ENCODE measurements around the gene KCNS3. TPM values are rescaled to one million over a fixed set of nuclear protein-coding genes. Genes with fewer than 3 reads are reported as not detected.

Gene KCNS3
- total RNA-seq, 2 experiments from 2014 or later = 0.07 to 0.11 TPM

GRCh38 chr2:17918789-17919188 lies 40.3 kb downstream of the KCNS3 start:
- H3K27ac Mint-ChIP-seq = no peak overlapping the region
- POLR2A ChIA-PET = no interaction called here
- no peak for ATAC-seq
- no peaks in the 10 kb centered on the region for H3K9me3 Mint-ChIP-seq (ENCODE audit: low read depth)
- no peak overlapping the region for H3K4me3 Mint-ChIP-seq
- no peaks in the 10 kb centered on the region for H3K36me3 Mint-ChIP-seq (ENCODE audit: low read depth)
- no peaks in the 10 kb centered on the region for H3K4me1 Mint-ChIP-seq
- intact Hi-C loops (cut with DNase I, micrococcal nuclease) = no loop called here
- CTCF ChIA-PET = no interaction called here
- H3K27me3 Mint-ChIP-seq = peaks cover 10% of the 10 kb centered on the region
- DNase-seq = no peak

- ChIA-PET CTCF (no interaction called here), POLR2A (no interaction called here)
- DNase-seq = no peak
- Mint-ChIP-seq H3K27ac (no peak overlapping the region), H3K27me3 (peaks cover 3% of the 10 kb centered on the region), H3K36me3 (ENCODE audit: low read depth) (no peaks in the 10 kb centered on the region), H3K4me3 (no peak overlapping the region), H3K9me3 (ENCODE audit: low read depth) (no peaks in the 10 kb centered on the region), H3K4me1 (no peaks in the 10 kb centered on the region)
- intact Hi-C loops (cut with DNase I, micrococcal nuclease) = no loop called here
- no peak for ATAC-seq
These were observed 52.3 kb downstream of the KCNS3 start for GRCh38 chr2:17930773-17931172.

GRCh38 chr2:17933256-17933655 lies 54.8 kb downstream of the KCNS3 start:
- intact Hi-C loops (cut with DNase I, micrococcal nuclease) = no loop called here
- DNase-seq = no peak
- Mint-ChIP-seq H3K27ac (no peak overlapping the region), H3K9me3 (ENCODE audit: low read depth) (no peaks in the 10 kb centered on the region), H3K4me3 (no peak overlapping the region), H3K4me1 (no peaks in the 10 kb centered on the region), H3K36me3 (ENCODE audit: low read depth) (no peaks in the 10 kb centered on the region), H3K27me3 (peaks cover 3% of the 10 kb centered on the region)
- ATAC-seq = no peak
- POLR2A ChIA-PET = no interaction called here
- CTCF ChIA-PET = no interaction called here

- Mint-ChIP-seq H3K4me1 (no peaks in the 10 kb centered on the region), H3K27me3 (peaks cover 3% of the 10 kb centered on the region), H3K36me3 (ENCODE audit: low read depth) (no peaks in the 10 kb centered on the region), H3K4me3 (no peak overlapping the region), H3K27ac (no peak overlapping the region), H3K9me3 (ENCODE audit: low read depth) (peaks cover 3% of the 10 kb centered on the region)
- POLR2A ChIA-PET = no interaction called here
- CTCF ChIA-PET = interaction anchor here (0.6 kb wide), 1 partner anchor 24 kb away, joined by 5 read pairs; no protein-coding TSS in a partner anchor
- DNase-seq (no peak), ATAC-seq (no peak)
- intact Hi-C loops (cut with DNase I, micrococcal nuclease) = no loop called here
These were observed 56.3 kb downstream of the KCNS3 start for GRCh38 chr2:17934721-17935120.

GRCh38 chr2:17935242-17935885 lies 56.9 kb downstream of the KCNS3 start:
- DNase-seq = no peak
- Mint-ChIP-seq H3K27ac (no peak overlapping the region), H3K27me3 (peaks cover 3% of the 10 kb centered on the region), H3K4me1 (no peaks in the 10 kb centered on the region), H3K9me3 (ENCODE audit: low read depth) (peaks cover 3% of the 10 kb centered on the region), H3K4me3 (no peak overlapping the region), H3K36me3 (ENCODE audit: low read depth) (no peaks in the 10 kb centered on the region)
- ATAC-seq = no peak
- ChIA-PET POLR2A (no interaction called here), CTCF (no interaction called here)
- intact Hi-C loops (cut with DNase I, micrococcal nuclease) = no loop called here

GRCh38 chr2:17936599-17936998 lies 58.1 kb downstream of the KCNS3 start:
- no peaks in the 10 kb centered on the region for H3K36me3 Mint-ChIP-seq (ENCODE audit: low read depth)
- intact Hi-C loops (cut with DNase I, micrococcal nuclease) = no loop called here
- DNase-seq (no peak), ATAC-seq (no peak)
- H3K4me1 Mint-ChIP-seq = no peaks in the 10 kb centered on the region
- POLR2A ChIA-PET = no interaction called here
- CTCF ChIA-PET = no interaction called here
- no peak overlapping the region for H3K27ac Mint-ChIP-seq
- peaks cover 3% of the 10 kb centered on the region for H3K27me3 Mint-ChIP-seq
- H3K4me3 Mint-ChIP-seq = no peak overlapping the region
- peaks cover 3% of the 10 kb centered on the region for H3K9me3 Mint-ChIP-seq (ENCODE audit: low read depth)

- CTCF ChIA-PET = interaction anchor here (1.3 kb wide), 1 partner anchor 434 kb away, joined by 4 read pairs; no protein-coding TSS in a partner anchor
- no peak for ATAC-seq
- Mint-ChIP-seq H3K36me3 (ENCODE audit: low read depth) (no peaks in the 10 kb centered on the region), H3K4me3 (no peak overlapping the region), H3K27me3 (peaks cover 4% of the 10 kb centered on the region), H3K27ac (no peak overlapping the region), H3K9me3 (ENCODE audit: low read depth) (peaks cover 3% of the 10 kb centered on the region), H3K4me1 (no peaks in the 10 kb centered on the region)
- POLR2A ChIA-PET = no interaction called here
- intact Hi-C loops (cut with DNase I, micrococcal nuclease) = no loop called here
- no peak for DNase-seq
These were observed 61.7 kb downstream of the KCNS3 start for GRCh38 chr2:17940091-17940630.

- H3K9me3 Mint-ChIP-seq (ENCODE audit: low read depth) = peaks cover 2% of the 10 kb centered on the region
- no peaks in the 10 kb centered on the region for H3K4me1 Mint-ChIP-seq
- ChIA-PET CTCF (interaction anchor here (0.6 kb wide), 1 partner anchor 27 kb away, joined by 4 read pairs; no protein-coding TSS in a partner anchor), POLR2A (no interaction called here)
- H3K4me3 Mint-ChIP-seq = no peak overlapping the region
- intact Hi-C loops (cut with DNase I, micrococcal nuclease) = no loop called here
- ATAC-seq (no peak), DNase-seq (no peak)
- no peaks in the 10 kb centered on the region for H3K36me3 Mint-ChIP-seq (ENCODE audit: low read depth)
- peaks cover 4% of the 10 kb centered on the region for H3K27me3 Mint-ChIP-seq
- H3K27ac Mint-ChIP-seq = no peak overlapping the region
These were observed 65.0 kb downstream of the KCNS3 start for GRCh38 chr2:17943444-17943843.

GRCh38 chr2:17947113-17947512 lies 68.6 kb downstream of the KCNS3 start:
- Mint-ChIP-seq H3K36me3 (ENCODE audit: low read depth) (no peaks in the 10 kb centered on the region), H3K9me3 (ENCODE audit: low read depth) (no peaks in the 10 kb centered on the region), H3K4me1 (no peaks in the 10 kb centered on the region), H3K27me3 (peaks cover 8% of the 10 kb centered on the region), H3K4me3 (no peak overlapping the region), H3K27ac (no peak overlapping the region)
- ChIA-PET POLR2A (no interaction called here), CTCF (no interaction called here)
- DNase-seq (no peak), ATAC-seq (no peak)
- intact Hi-C loops (cut with DNase I, micrococcal nuclease) = no loop called here

GRCh38 chr2:17950006-17950405 lies 71.5 kb downstream of the KCNS3 start:
- H3K4me3 Mint-ChIP-seq = no peak overlapping the region
- POLR2A ChIA-PET = no interaction called here
- no peaks in the 10 kb centered on the region for H3K9me3 Mint-ChIP-seq (ENCODE audit: low read depth)
- no peak for DNase-seq
- H3K4me1 Mint-ChIP-seq = no peaks in the 10 kb centered on the region
- intact Hi-C loops (cut with DNase I, micrococcal nuclease) = no loop called here
- H3K27me3 Mint-ChIP-seq = peaks cover 6% of the 10 kb centered on the region
- ATAC-seq = no peak
- CTCF ChIA-PET = no interaction called here
- H3K27ac Mint-ChIP-seq = no peak overlapping the region
- no peaks in the 10 kb centered on the region for H3K36me3 Mint-ChIP-seq (ENCODE audit: low read depth)

- intact Hi-C loops (cut with DNase I, micrococcal nuclease) = no loop called here
- peaks cover 6% of the 10 kb centered on the region for H3K27me3 Mint-ChIP-seq
- H3K36me3 Mint-ChIP-seq (ENCODE audit: low read depth) = no peaks in the 10 kb centered on the region
- POLR2A ChIA-PET = no interaction called here
- no peak overlapping the region for H3K27ac Mint-ChIP-seq
- DNase-seq (no peak), ATAC-seq (no peak)
- no peaks in the 10 kb centered on the region for H3K9me3 Mint-ChIP-seq (ENCODE audit: low read depth)
- H3K4me3 Mint-ChIP-seq = no peak overlapping the region
- H3K4me1 Mint-ChIP-seq = no peaks in the 10 kb centered on the region
- CTCF ChIA-PET = no interaction called here
These were observed 73.1 kb downstream of the KCNS3 start for GRCh38 chr2:17951563-17951962.

- Mint-ChIP-seq H3K4me1 (no peaks in the 10 kb centered on the region), H3K27me3 (no peaks in the 10 kb centered on the region), H3K9me3 (ENCODE audit: low read depth) (no peaks in the 10 kb centered on the region), H3K27ac (no peak overlapping the region), H3K4me3 (no peak overlapping the region), H3K36me3 (ENCODE audit: low read depth) (no peaks in the 10 kb centered on the region)
- DNase-seq = no peak
- ChIA-PET POLR2A (no interaction called here), CTCF (interaction anchor here (0.6 kb wide), 1 partner anchor 24 kb away, joined by 5 read pairs; no protein-coding TSS in a partner anchor)
- ATAC-seq = no peak
- intact Hi-C loops (cut with DNase I, micrococcal nuclease) = no loop called here
These were observed 80.1 kb downstream of the KCNS3 start for GRCh38 chr2:17958466-17959092.

Data from activated CD4-positive, alpha-beta T cell treated with anti-CD3 and anti-CD28 coated beads for 36 hours (primary cell).